KOPT-K1 (cell line): ENCODE data around the gene SVIP.

ENCODE experiments used
- H3K27ac ChIP-seq: fragments of 200-600 bp; sonication (generic); 2 replicates; pipeline ENCODE4 v1.5.1; 2016; ENCODE audit warnings: antibody characterized with exemption, mild to moderate bottlenecking, low read depth, low read length; ENCODE audit not compliant: poor library complexity, severe bottlenecking
- H3K36me3 ChIP-seq: fragments of 200-600 bp; sonication (generic); 2 replicates; pipeline ENCODE4 v1.5.1; 2017; ENCODE audit warnings: antibody characterized with exemption, mild to moderate bottlenecking, low read length, moderate library complexity; ENCODE audit not compliant: insufficient read depth
- H3K9me3 ChIP-seq: fragments of 200-600 bp; sonication (generic); 2 replicates; pipeline ENCODE4 v1.5.1; 2017; ENCODE audit warnings: antibody characterized with exemption, low read length, mild to moderate bottlenecking; ENCODE audit not compliant: insufficient read depth, poor library complexity, severe bottlenecking

SVIP gene, protein sequence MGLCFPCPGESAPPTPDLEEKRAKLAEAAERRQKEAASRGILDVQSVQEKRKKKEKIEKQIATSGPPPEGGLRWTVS

DNA sequence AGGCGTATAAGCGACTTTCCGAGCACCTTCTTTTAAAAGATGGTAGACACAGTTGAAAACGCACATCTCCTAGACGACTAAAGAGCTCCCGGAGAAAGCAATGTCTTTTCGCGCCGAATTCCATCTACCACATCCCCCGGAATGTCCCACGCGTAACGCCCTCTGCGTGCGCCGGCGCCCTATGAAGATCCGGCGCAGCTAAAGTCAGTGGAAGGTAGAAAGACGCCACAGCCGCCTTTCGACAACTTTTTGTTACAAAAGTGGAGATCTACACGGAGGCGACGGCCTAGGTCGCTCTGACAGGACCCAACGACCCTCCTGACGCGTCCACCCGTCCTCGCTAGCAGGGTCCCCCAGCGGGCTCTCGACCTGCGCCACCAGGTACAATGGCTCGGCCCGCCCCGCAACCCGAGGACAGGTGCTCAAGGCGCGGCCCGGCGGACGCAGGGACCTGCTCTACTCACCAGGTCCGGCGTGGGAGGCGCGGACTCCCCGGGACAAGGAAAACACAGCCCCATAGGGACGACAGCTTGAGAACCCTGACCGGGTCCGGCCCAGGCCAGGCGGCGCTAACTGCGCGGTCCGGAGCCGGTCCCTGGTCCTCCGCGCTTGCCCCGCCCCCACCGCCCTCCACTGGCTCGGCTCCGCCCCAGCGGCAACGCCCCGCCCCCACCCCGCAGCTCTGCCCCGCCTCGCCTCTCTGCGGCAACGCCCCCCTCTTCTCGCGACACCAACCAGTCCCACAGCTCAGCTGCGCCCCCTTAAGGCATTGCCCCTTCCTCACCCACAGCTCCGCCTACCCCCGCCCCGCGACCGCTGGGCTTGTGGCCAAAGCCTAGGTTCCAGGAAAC is at the start of gene SVIP:
TSS of gene SVIP (minus strand) at position 571 of the 851 bp plus-strand sequence. CDS start at position 518, 53 bp downstream.
- H3K27ac ChIP-seq, result peak within 1 kb of the TSS; percentile 55
- H3K36me3 ChIP-seq, result peaks cover 17% of the 10 kb centered on the region
- H3K9me3 ChIP-seq, result no peaks in the 10 kb centered on the region

DNA sequence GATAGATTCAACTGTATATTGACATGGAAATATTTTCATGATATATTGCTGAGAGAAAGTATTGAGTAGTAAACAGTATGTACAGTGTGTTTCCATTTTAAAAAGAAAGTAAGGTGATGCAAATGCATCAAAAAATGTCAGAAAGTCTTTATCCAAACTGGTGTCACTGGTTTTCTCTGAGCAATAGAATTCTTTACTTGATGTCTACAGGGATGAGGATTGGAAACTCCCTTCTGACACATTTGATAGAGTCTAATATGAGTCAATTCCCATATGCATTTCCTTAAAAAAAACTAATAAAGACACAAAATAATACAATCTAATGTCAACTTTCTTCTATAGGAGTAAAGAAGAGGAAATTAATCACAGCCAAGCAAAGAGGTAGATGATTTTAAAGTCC is 49.0 kb upstream of the SVIP start:
- no peaks in the 10 kb centered on the region for H3K36me3 ChIP-seq
- H3K27ac ChIP-seq, result no peak overlapping the region
- H3K9me3 ChIP-seq, result no peaks in the 10 kb centered on the region

DNA sequence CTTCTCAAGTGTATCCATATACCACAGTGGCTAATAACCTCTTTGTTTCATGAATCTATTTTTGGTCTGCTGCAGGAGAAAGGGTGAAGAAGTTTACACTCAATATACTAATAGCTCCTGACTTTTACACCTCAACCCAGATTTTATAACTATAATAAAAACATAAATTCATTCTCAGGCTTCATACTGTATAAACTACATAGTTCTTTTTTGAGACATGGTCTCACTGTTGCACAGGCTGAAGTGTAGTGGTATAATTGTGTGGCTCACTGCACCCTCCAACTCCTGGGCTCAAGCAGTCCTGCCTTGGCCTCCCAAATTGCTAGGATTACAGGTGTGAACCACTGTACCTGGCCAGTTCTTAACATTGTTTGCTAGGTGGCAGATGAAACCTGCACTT is 48.4 kb upstream of the SVIP start:
- Histone ChIP-seq H3K9me3 (no peaks in the 10 kb centered on the region), H3K36me3 (no peaks in the 10 kb centered on the region), H3K27ac (no peak overlapping the region)

DNA sequence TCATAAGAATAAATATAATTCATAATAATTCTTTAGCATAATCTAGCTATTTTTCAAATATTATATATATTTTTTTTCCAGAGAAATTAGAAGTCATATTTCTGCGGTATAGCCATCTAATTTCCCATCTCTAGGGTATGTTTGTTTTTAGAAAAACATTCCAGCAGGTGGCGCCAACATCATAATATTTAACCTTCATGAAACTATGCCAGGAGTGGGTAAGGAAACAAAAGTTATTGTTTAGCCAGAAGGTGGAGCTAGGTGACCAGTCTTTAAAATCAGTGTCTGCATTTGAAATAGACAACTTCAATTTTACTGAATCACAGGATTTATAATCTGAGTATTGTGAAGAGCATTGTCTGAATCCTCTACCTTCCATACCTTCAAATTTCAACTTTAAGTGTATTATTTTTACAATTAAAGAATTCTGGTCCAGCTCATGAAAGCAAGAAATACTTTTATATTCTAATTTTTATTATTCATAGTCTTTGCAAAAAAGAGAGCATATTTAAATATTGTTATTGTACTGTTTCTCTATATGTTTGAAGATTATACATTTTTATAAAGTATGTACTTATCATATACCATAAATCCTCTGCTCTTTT is 46.4 kb upstream of the SVIP start:
- H3K9me3 ChIP-seq, result no peaks in the 10 kb centered on the region
- no peaks in the 10 kb centered on the region for H3K36me3 ChIP-seq
- no peak overlapping the region for H3K27ac ChIP-seq

DNA sequence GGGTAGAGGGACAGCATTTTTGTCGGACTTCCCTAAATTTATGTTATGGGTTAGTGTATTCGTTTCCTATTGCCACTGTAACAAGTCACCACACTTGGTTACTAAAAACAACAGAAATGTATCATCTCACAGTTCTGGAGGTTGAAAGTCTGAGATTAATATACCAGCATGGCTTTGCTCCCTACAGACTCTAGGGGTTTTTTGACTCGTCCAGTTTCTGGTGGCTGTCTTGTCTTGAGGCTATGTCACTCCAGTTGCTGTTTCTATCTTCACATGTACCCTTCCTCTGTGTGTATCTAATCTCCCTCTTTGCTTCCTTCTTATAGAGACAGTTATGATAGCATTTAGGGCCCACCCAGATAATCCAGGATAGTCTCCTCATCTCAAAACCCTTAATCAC is 39.7 kb upstream of the SVIP start:
- Histone ChIP-seq H3K27ac (no peak overlapping the region), H3K9me3 (no peaks in the 10 kb centered on the region), H3K36me3 (no peaks in the 10 kb centered on the region)

DNA sequence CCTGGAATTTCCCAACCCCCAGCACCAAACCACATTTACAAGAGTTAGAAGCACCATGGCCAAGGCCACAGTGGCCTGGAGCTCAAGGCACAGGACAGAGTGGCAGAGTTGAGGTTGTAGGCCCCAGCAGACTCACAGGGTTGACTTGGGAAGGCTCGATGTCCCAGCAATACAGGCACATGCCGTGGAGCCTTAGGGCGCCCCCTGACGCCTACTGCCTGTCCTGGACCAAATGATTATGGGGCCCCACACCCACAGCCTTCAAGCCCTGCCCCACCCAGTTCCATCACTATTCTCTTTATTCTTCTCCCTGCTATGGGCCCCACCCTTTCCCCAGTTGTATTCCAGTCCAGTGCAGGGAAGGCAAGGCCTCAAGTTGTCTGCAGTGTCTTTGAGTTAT is 30.6 kb upstream of the SVIP start, which contains the start of gene CCDC179:
TSS of gene CCDC179 (minus strand) at position 234 of the 400 bp plus-strand sequence. CDS start at position 181, 53 bp downstream.
- H3K9me3 ChIP-seq, result no peaks in the 10 kb centered on the region
- no peaks in the 10 kb centered on the region for H3K36me3 ChIP-seq
- H3K27ac ChIP-seq, result no peak within 1 kb of the TSS

DNA sequence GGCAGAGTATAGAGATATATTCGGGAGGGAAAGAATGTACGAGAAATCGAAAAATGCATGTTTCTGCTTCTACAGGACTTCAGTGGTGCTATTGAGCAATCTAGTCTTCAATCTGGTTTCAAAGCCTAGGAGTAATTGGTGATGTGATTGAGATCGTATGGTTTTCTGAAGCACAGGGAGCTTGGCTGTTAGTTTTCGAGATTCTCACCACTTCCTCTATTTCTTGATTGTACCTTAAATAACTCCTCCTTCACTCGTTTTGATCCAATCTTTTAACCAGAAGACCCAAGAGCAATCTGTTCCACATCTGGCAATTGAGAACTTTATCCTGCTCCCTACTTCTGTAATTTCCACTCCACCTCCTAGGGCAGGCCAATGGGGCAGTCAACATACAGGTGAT is 30.2 kb upstream of the SVIP start:
- Histone ChIP-seq H3K27ac (no peak overlapping the region), H3K9me3 (no peaks in the 10 kb centered on the region), H3K36me3 (no peaks in the 10 kb centered on the region)

DNA sequence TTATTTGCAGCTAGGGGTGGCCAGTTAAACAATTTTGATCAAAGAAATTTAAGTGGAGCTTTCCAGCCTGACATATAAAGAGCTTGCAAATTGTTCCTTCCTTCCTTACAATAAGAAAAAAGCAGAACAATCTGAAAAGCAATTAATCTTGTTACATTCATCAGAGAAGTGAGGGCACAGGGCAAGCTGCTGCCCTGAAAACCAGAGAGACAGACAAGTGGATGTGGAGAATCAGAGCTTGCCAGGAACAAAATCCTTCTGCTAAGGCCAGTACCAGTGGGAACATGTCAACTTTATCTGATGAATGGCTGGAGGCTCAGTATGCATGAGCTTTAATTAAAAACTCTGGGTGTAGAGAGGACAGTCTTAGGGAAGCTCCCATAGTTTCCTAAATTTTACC is 21.9 kb upstream of the SVIP start:
- H3K36me3 ChIP-seq, result no peaks in the 10 kb centered on the region
- H3K9me3 ChIP-seq, result peaks cover 9% of the 10 kb centered on the region
- no peak overlapping the region for H3K27ac ChIP-seq

DNA sequence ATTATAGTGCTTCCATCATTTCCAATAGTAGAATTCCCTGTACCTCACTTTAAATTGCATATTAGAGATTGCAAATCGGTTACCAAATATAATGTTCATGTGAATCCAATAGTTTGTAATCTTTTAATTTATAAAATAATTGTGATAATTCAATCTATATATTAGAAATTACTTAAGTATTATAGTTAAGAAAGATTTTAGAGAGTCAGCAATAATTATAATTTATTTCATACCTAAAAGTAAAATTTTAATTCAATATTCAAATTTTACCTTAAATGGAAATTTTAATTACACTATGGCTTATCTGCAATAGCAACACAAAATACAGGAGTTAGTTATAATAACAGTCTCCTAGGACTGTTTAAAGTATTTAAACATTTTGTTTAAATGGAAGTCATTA is 17.1 kb upstream of the SVIP start:
- H3K9me3 ChIP-seq, result no peaks in the 10 kb centered on the region
- no peak overlapping the region for H3K27ac ChIP-seq
- no peaks in the 10 kb centered on the region for H3K36me3 ChIP-seq

DNA sequence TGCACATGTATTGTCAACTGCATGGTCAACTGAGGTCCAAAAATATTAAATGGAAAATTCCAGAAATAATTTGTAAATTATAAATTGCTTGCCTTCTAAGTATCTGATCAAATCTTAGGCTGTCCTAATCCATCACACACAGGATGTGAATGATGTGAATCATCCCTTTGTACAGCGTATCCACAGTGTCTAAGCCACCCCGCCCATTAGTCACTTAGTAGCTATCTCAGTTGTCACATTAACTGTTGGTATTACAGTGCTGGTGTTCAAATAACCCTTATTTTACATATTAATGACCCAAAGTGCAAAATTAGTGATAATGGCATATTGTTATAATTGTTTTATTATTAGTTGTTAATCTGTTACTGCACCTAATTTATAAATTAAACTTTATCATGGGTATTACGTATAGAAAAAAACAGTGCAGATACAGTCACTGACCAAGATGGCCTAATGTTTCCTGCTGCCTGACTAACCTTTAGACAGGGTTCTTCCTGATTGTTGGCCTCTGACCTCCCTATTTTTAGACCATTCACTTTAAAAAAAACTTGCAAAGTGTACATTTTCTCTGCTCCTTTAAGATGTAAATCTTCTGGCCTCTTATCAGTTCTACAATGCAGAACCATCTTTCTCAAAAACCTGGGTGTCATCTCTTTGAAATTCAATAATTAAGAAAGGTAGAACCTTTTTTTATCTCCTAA is 2.9 kb upstream of the SVIP start:
- Histone ChIP-seq H3K9me3 (no peaks in the 10 kb centered on the region), H3K36me3 (no peaks in the 10 kb centered on the region), H3K27ac (no peak overlapping the region)

DNA sequence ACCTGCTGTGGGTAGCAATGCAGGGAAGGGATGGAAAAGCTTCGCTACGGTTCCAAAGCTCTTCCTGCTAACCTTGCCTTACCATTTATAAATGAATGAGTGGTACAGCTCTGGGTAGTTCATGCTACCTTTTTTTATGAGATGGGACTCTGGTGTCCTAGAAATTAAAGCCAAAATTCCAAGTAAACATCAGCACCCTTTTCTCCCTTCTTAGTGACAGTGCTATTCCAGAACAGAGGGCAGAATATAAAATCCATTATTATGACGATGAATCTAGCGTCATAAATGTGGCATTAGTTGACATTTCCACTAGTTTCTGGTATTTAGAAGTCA is 447 bp upstream of the SVIP start:
- H3K27ac ChIP-seq, result peak overlapping the region; percentile 30
- peaks cover 15% of the 10 kb centered on the region for H3K36me3 ChIP-seq
- H3K9me3 ChIP-seq, result no peaks in the 10 kb centered on the region

DNA sequence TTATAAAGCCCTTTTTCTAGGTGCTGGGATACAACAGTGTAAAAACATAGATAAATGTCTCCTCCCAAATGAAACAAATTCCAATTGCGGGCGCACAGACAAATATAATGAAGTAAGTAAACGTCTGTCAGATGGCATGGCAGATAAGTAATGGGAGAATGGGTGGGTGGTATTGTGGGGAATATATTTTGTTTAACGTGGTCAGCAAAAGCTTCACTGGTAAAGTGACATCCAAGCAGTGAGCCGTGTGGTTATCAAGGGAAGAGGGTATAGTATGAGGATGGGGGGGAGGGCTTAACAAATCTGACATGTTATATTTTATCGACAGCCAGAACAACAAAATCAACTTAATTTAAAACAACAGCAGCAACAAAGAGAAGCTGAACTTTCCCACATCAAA is 1.2 kb downstream of the SVIP start:
- H3K36me3 ChIP-seq, result peaks cover 25% of the 10 kb centered on the region
- H3K27ac ChIP-seq, result peak overlapping the region; percentile 55
- no peaks in the 10 kb centered on the region for H3K9me3 ChIP-seq

DNA sequence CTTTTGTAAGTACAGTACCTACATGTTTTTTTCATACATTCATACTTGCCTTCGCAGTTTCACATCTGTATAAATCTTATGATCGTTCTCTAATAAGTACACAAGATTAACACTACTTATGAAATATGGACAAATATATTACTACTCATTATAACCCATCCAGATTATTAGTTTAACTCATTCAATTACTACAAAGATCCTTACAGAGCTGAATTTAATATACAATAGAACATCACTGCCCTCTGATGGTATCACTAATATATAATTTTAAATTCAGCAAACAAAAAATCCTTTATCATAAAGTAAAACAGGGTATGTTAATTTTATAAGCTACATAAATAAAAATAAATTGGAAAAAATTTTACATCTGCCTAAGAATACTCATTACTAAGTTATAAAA is 7.4 kb downstream of the SVIP start:
- Histone ChIP-seq H3K36me3 (peaks cover 48% of the 10 kb centered on the region), H3K9me3 (no peaks in the 10 kb centered on the region), H3K27ac (no peak overlapping the region)

DNA sequence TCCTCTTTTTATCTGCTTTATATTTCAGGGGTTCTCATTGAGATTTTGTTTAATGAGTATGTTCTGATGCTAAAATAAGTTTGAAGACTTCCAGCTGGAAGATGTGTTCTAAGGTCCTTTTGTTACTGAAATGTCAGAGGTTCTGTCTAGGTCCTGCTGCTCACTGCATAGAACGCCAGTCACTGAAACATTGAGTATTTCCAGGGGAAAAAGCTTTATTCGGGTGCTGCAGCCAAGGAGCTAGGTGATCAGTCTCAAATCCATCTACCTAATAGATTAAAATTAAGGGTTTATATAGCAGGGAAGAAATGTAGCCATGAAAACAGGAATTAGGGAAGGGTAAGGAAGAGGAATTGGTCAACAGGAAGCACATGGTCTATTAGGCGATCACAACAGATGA is 19.7 kb downstream of the SVIP start:
- Histone ChIP-seq H3K36me3 (no peaks in the 10 kb centered on the region), H3K9me3 (peaks cover 5% of the 10 kb centered on the region), H3K27ac (no peak overlapping the region)

DNA sequence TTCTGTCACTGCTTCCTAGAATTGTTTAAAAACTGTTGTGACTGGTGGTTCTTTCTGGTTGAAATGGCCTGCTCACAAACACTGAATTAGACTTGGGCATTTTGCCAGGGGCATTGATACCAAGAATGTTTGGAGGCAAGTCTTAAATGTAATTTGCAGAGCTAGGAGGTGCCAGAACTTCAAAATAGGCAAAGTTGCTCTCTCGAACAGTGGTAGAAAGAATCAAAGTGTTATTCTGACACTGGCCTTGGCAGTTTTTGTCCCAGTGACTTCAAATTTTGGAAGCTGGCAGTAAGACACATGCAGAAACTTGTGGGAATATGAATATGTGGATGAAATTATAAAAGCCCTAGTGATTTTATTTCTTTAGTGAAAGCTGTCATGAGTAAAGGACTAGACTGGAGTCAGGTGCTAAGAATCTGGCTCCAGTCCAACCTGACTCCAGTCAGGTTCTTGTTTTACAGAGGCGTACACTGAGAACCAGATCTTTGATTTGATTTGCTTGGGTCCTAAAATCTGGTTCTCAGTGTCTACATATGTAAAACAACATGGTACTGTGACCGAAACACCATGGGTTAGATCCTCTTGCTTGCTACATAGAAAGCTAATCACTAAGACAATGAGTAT is 20.9 kb downstream of the SVIP start:
- Histone ChIP-seq H3K9me3 (peaks cover 5% of the 10 kb centered on the region), H3K27ac (no peak overlapping the region), H3K36me3 (no peaks in the 10 kb centered on the region)
